ENCODE data around the gene PLIN1.

GRCh38 chr15:89728254-89728653 is 49.1 kb upstream of the PLIN1 start:
- TF ChIP-seq EZH2 (IDR thresholded peaks at IDR 0.05; ENCODE audit: low read length) (no peak), CTCF (optimal IDR thresholded peaks at IDR 0.05 in 1 of 3, IDR thresholded peaks at IDR 0.05 in 1 of 3, conservative IDR thresholded peaks at IDR 0.05 in 1 of 3; ENCODE audit: extremely low read depth in 1 of 3, insufficient read depth in 2 of 3, low read length in 3 of 3) (no peak)
